ENCODE measurements around the gene DGKZ.

GRCh38 chr11:46331282-46331984 is 15.8 kb upstream of the DGKZ start:
- TF ChIP-seq GATA2 (IDR thresholded peaks at IDR 0.05; ENCODE audit: low read depth, low read length) (no peak), GATA3 (IDR thresholded peaks at IDR 0.05; ENCODE audit: low read depth, low read length) (no peak)

All from SH-SY5Y (cell line).